H1 (cell line): ENCODE data around the gene ABHD13. TPM values are rescaled to one million over a fixed set of nuclear protein-coding genes. Genes with fewer than 3 reads are reported as not detected.

Experiments
- CTCF ChIA-PET: fragments of 300-600 bp; sonication (Branson Sonifier 250); formaldehyde crosslinking; loops from one replicate; lab custom pipeline; 2021; ENCODE audit not compliant: partially characterized antibody; lab: Charles Lee
- POLR2A ChIA-PET: fragments of 300-600 bp; sonication (Branson Sonifier 250); formaldehyde crosslinking; loops from one replicate; lab custom pipeline; 2021; ENCODE audit warnings: inconsistent platforms; ENCODE audit not compliant: partially characterized antibody; lab: Charles Lee
- DNase-seq, 2 experiments: peaks; one replicate each; pipeline versions ENCODE4 v3.0.0 to v3.0.0-alpha.2; 2010 to 2022; ENCODE audit warnings: low spot score in 2 of 2, low read depth in 1 of 2, mixed read lengths in 1 of 2
- FAIRE-seq: peaks from 2 replicates; lab custom pipeline; 2011; peaks lifted over from hg19 to GRCh38; lab: Jason Lieb, UNC
- H2AFZ ChIP-seq: 2 replicates; pipeline ENCODE4 v1.8.1; 2012; ENCODE audit warnings: low read length, inconsistent platforms
- H2AK5ac ChIP-seq: 2 replicates; pipeline ENCODE4 v1.6.1; 2013; ENCODE audit warnings: low read depth, low read length
- H2BK120ac ChIP-seq: replicated peaks from 2 replicates; pipeline ENCODE3; 2013; ENCODE audit warnings: low read depth, low read length, inconsistent platforms
- H2BK12ac ChIP-seq: 2 replicates; pipeline ENCODE4 v1.6.1; 2013; ENCODE audit warnings: low read depth, low read length
- H2BK15ac ChIP-seq: 2 replicates; pipeline ENCODE4 v1.6.1; 2013; ENCODE audit warnings: low read length
- H2BK20ac ChIP-seq: 2 replicates; pipeline ENCODE4 v1.6.1; 2013; ENCODE audit warnings: low read length
- H2BK5ac ChIP-seq: 2 replicates; pipeline ENCODE4 v1.6.1; 2013; ENCODE audit warnings: low read depth, low read length
- H3K14ac ChIP-seq: 2 replicates; pipeline ENCODE4 v1.6.1; 2013; ENCODE audit warnings: inconsistent platforms; ENCODE audit not compliant: insufficient read length
- H3K18ac ChIP-seq: 2 replicates; pipeline ENCODE4 v1.6.1; 2013; ENCODE audit warnings: low read length; ENCODE audit errors: extremely low read depth
- H3K23ac ChIP-seq: 2 replicates; pipeline ENCODE4 v1.6.1; 2013; ENCODE audit warnings: inconsistent platforms; ENCODE audit not compliant: insufficient read length
- H3K23me2 ChIP-seq: 2 replicates; pipeline ENCODE4 v1.6.1; 2013; ENCODE audit warnings: low read depth, low read length
- H3K27ac ChIP-seq: 2 replicates; pipeline ENCODE4 v1.6.1; 2011; ENCODE audit warnings: low read depth, low read length, inconsistent platforms
- H3K27me3 ChIP-seq, 4 experiments: replicated peaks in 1 of 4; 1 replicate in 1 of 4; 2 replicates in 3 of 4; pipeline versions ENCODE4 v1.6.1 to v1.8.1; 2011 to 2013; ENCODE audit warnings: low read length in 3 of 4, mild to moderate bottlenecking in 3 of 4, inconsistent platforms in 2 of 4, mixed read lengths in 2 of 4, moderate library complexity in 1 of 4; ENCODE audit not compliant: control insufficient read depth in 3 of 4, insufficient read depth in 3 of 4; ENCODE audit errors: extremely low read depth in 1 of 4
- H3K36me3 ChIP-seq, 4 experiments: 2 replicates each; pipeline versions ENCODE4 v1.6.1 to v1.8.1; 2011 to 2013; ENCODE audit warnings: mild to moderate bottlenecking in 4 of 4, low read length in 3 of 4, moderate library complexity in 2 of 4, control low read depth in 1 of 4, inconsistent platforms in 1 of 4; ENCODE audit not compliant: insufficient read depth in 4 of 4, control insufficient read depth in 2 of 4
- H3K4ac ChIP-seq: replicated peaks from 2 replicates; pipeline ENCODE3; 2013; ENCODE audit warnings: low read length, low read depth, mixed read lengths, inconsistent platforms; ENCODE audit not compliant: insufficient read length
- H3K4me1 ChIP-seq, 4 experiments: replicated peaks in 1 of 4; 1 replicate in 1 of 4; 2 replicates in 3 of 4; pipeline versions ENCODE4 v1.6.1 to v1.8.1; 2011 to 2013; ENCODE audit warnings: low read length in 3 of 4, inconsistent platforms in 2 of 4, mixed read lengths in 1 of 4; ENCODE audit not compliant: insufficient read depth in 4 of 4, control insufficient read depth in 3 of 4
- H3K4me2 ChIP-seq, 2 experiments: 2 replicates each; pipeline versions ENCODE4 v1.6.1 to v1.8.1; 2011 to 2013; ENCODE audit warnings: low read depth in 2 of 2, low read length in 2 of 2, control low read depth in 1 of 2, inconsistent platforms in 1 of 2, mild to moderate bottlenecking in 1 of 2; ENCODE audit not compliant: insufficient read depth in 1 of 2
- H3K4me3 ChIP-seq, 4 experiments: fragments of 200-600, 300-600 bp in 1 of 4; sonication (generic), shearing (Covaris generic), sonication (Bioruptor Twin) in 1 of 4; 2 replicates each; pipeline versions ENCODE4 v1.5.1 to v1.8.1; 2011 to 2016; ENCODE audit warnings: low read length in 4 of 4, low read depth in 3 of 4, control low read depth in 2 of 4, inconsistent platforms in 2 of 4, mild to moderate bottlenecking in 2 of 4, mixed read lengths in 1 of 4, moderate library complexity in 1 of 4; ENCODE audit not compliant: insufficient read depth in 2 of 4; ENCODE audit errors: extremely low read depth in 1 of 4
- H3K56ac ChIP-seq: replicated peaks from 2 replicates; pipeline ENCODE3; 2013; ENCODE audit warnings: low read depth, mild to moderate bottlenecking, mixed read lengths, low read length, inconsistent platforms; ENCODE audit not compliant: insufficient read length
- H3K79me1 ChIP-seq: 2 replicates; pipeline ENCODE4 v1.6.1; 2013; ENCODE audit warnings: low read depth, low read length, control low read depth
- H3K79me2 ChIP-seq, 2 experiments: 2 replicates each; pipeline versions ENCODE4 v1.6.1 to v1.8.1; 2012 to 2013; ENCODE audit warnings: low read length in 2 of 2, mild to moderate bottlenecking in 2 of 2, inconsistent platforms in 1 of 2; ENCODE audit not compliant: insufficient read depth in 2 of 2, control insufficient read depth in 1 of 2
- H3K9ac ChIP-seq, 4 experiments: replicated peaks in 1 of 4; 1 replicate in 1 of 4; 2 replicates in 3 of 4; pipeline versions ENCODE4 v1.6.1 to v1.8.1; 2011 to 2013; ENCODE audit warnings: low read depth in 3 of 4, low read length in 3 of 4, control low read depth in 2 of 4, mild to moderate bottlenecking in 2 of 4, moderate library complexity in 2 of 4, inconsistent platforms in 1 of 4; ENCODE audit errors: extremely low read depth in 1 of 4
- H3K9me3 ChIP-seq, 2 experiments: 2 replicates each; pipeline versions ENCODE4 v1.6.1 to v1.8.1; 2012 to 2013; ENCODE audit warnings: mild to moderate bottlenecking in 2 of 2, moderate library complexity in 2 of 2, control low read depth in 1 of 2, inconsistent platforms in 1 of 2, low read depth in 1 of 2, low read length in 1 of 2, mixed read lengths in 1 of 2; ENCODE audit not compliant: insufficient read depth in 2 of 2
- H4K20me1 ChIP-seq, 2 experiments: replicated peaks in 1 of 2; 2 replicates each; pipeline versions ENCODE3 to v1.8.1; 2011 to 2013; ENCODE audit warnings: inconsistent platforms in 2 of 2, low read length in 2 of 2, mild to moderate bottlenecking in 1 of 2; ENCODE audit not compliant: insufficient read depth in 2 of 2, control insufficient read depth in 1 of 2
- H4K5ac ChIP-seq: 2 replicates; pipeline ENCODE4 v1.6.1; 2013; ENCODE audit warnings: low read length, low read depth, mixed read lengths, inconsistent platforms; ENCODE audit not compliant: insufficient read length
- H4K8ac ChIP-seq: 2 replicates; pipeline ENCODE4 v1.8.0; 2013; ENCODE audit warnings: mild to moderate bottlenecking, moderate library complexity, low read length, inconsistent platforms; ENCODE audit not compliant: insufficient read depth; ENCODE audit errors: extremely low read depth
- H4K91ac ChIP-seq: replicated peaks from 2 replicates; pipeline ENCODE3; 2013; ENCODE audit warnings: low read length, mixed read lengths, inconsistent platforms; ENCODE audit not compliant: insufficient read length
- ATF3 ChIP-seq: IDR thresholded peaks from 2 replicates; pipeline ENCODE4 v1.6.1; 2011; ENCODE audit warnings: low read depth, mild to moderate bottlenecking, low read length; ENCODE audit not compliant: insufficient read depth
- BACH1 ChIP-seq: IDR thresholded peaks from 2 replicates; pipeline ENCODE4 v1.6.1; 2012; ENCODE audit warnings: low read length, improper control_type of control experiment
- BCL11A ChIP-seq, 2 experiments: IDR thresholded peaks; one replicate each; pipeline ENCODE4 v1.6.1; 2011; ENCODE audit warnings: low read depth in 2 of 2, low read length in 2 of 2, mild to moderate bottlenecking in 2 of 2
- FOSL1 ChIP-seq: IDR thresholded peaks from 2 replicates; pipeline ENCODE4 v1.6.1; 2011; ENCODE audit warnings: mild to moderate bottlenecking, low read depth, low read length, moderate library complexity; ENCODE audit not compliant: insufficient read depth
- JUN ChIP-seq: IDR thresholded peaks from 2 replicates; pipeline ENCODE4 v1.6.1; 2011; ENCODE audit warnings: low read depth, mild to moderate bottlenecking, improper control_type of control experiment, low read length
- RNF2 ChIP-seq: fragments of 200-900, 300-1000 bp; sonication (generic); IDR thresholded peaks from 2 replicates; pipeline ENCODE4 v1.7.1; 2016; ENCODE audit warnings: borderline replicate concordance, low read depth, mild to moderate bottlenecking, antibody characterized with exemption, low read length; ENCODE audit not compliant: poor library complexity, severe bottlenecking; ENCODE audit errors: missing control alignments
- TAF1 ChIP-seq: IDR thresholded peaks from 2 replicates; pipeline ENCODE4 v1.6.1; 2011; ENCODE audit warnings: mild to moderate bottlenecking, low read depth, low read length
- TEAD4 ChIP-seq: IDR thresholded peaks from 2 replicates; pipeline ENCODE4 v1.6.1; 2012; ENCODE audit warnings: low read depth, low read length, inconsistent platforms, mixed read lengths
- WGBS, 2 experiments: shearing (Covaris generic) in 1 of 2; methylation state at CpG; one replicate each; pipeline versions ENCODE4 v1.1.6 to v1.1.7; 2013 to 2015; ENCODE audit warnings: low lambda C conversion rate in 2 of 2, mixed read lengths in 2 of 2, inconsistent platforms in 1 of 2, low coverage in 1 of 2, missing lambda C conversion rate in 1 of 2; ENCODE audit not compliant: insufficient replicate concordance in 2 of 2, insufficient coverage in 1 of 2, insufficient read length in 1 of 2; ENCODE audit errors: extremely low coverage in 1 of 2, missing lambda C conversion rate in 1 of 2; 5-methylcytosine and 5-hydroxymethylcytosine counted together
- polyA plus RNA-seq, 7 experiments: library from polyadenylated mRNA; depleted of rRNA in 3 of 7; stranded (reverse) in 5 of 7; unstranded in 2 of 7; fragments of >200 nt in 5 of 7; fragments of 200-250 nt in 2 of 7; gene quantifications; 1 replicate in 5 of 7; 2 replicates in 1 of 7; 4 replicates in 1 of 7; pipeline versions ENCODE4 v1.2.1 to v1.2.3, GENCODE V29; 2011 to 2013; ENCODE audit warnings: missing spikeins in 2 of 7, mixed read lengths in 2 of 7
- total RNA-seq: library from RNA; stranded (reverse); fragmentation: NEBNext Ultra II Directional; extraction: Animal tissue kit (Norgen Biotek cat#: 25700); gene quantifications from 2 replicates; pipeline ENCODE4 v1.2.1, GENCODE V29; 2021
- TF ChIP-seq, protein P1 (sequence below): IDR thresholded peaks from 2 replicates; pipeline ENCODE4 v1.6.1; 2012; ENCODE audit warnings: low read length, inconsistent platforms

ABHD13 gene
- total and polyA plus RNA-seq, 2 of the 8 experiments (the other 6 are each of a cell fraction or from before 2014, with no cell fraction given): 3.5 to 6.6 TPM

GRCh38 chr13:108266321-108266990, 48.3 kb downstream of the ABHD13 start:
- Histone ChIP-seq H3K79me2 (no peaks in the 10 kb centered on the region), H3K27me3 (no peaks in the 10 kb centered on the region), H3K14ac (no peak overlapping the region), H4K20me1 (no peaks in the 10 kb centered on the region), H3K4me3 (no peak overlapping the region), H3K27ac (no peak overlapping the region), H3K18ac (no peak overlapping the region), H3K79me1 (no peaks in the 10 kb centered on the region), H4K91ac (no peak overlapping the region), H3K4me2 (no peak overlapping the region), H3K56ac (no peak overlapping the region), H2BK5ac (no peak overlapping the region), H2AFZ (no peak overlapping the region), H3K23ac (no peak overlapping the region), H3K4me1 (no peaks in the 10 kb centered on the region; a peak in 1 of 7 replicates), H3K9ac (no peak overlapping the region), H4K5ac (no peak overlapping the region), H3K36me3 (no peaks in the 10 kb centered on the region), H2BK12ac (no peak overlapping the region), H2BK15ac (no peak overlapping the region), H2AK5ac (no peak overlapping the region), H3K23me2 (no peaks in the 10 kb centered on the region; the same call in 1 of the 2 replicates), H4K8ac (no peak overlapping the region), H2BK120ac (no peak overlapping the region), H3K9me3 (no peaks in the 10 kb centered on the region), H3K4ac (no peak overlapping the region), H2BK20ac (no peak overlapping the region)
- ChIA-PET POLR2A (no interaction called here), CTCF (no interaction called here)
- WGBS, 2 experiments: 90% methylated on average over 10 of the region's 10 CpGs; no CpG with 5 or more reads in 1 of the 2 experiments
- no peak for FAIRE-seq
- no peak for DNase-seq
- TF ChIP-seq JUN: no peak
- no peak for TF ChIP-seq BCL11A (IDR thresholded peaks at IDR 0.05; ENCODE audit: low read depth in 2 of 2, low read length in 2 of 2)
- no peak for TF ChIP-seq ATF3
- TF ChIP-seq TEAD4: no peak
- TF ChIP-seq FOSL1: no peak
- TF ChIP-seq, protein P1, sequence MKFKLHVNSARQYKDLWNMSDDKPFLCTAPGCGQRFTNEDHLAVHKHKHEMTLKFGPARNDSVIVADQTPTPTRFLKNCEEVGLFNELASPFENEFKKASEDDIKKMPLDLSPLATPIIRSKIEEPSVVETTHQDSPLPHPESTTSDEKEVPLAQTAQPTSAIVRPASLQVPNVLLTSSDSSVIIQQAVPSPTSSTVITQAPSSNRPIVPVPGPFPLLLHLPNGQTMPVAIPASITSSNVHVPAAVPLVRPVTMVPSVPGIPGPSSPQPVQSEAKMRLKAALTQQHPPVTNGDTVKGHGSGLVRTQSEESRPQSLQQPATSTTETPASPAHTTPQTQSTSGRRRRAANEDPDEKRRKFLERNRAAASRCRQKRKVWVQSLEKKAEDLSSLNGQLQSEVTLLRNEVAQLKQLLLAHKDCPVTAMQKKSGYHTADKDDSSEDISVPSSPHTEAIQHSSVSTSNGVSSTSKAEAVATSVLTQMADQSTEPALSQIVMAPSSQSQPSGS: no peak
- no peak for TF ChIP-seq BACH1
- no peak for TF ChIP-seq RNF2
- no peak for TF ChIP-seq TAF1
